ENCODE measurements around the gene G6PD.

DNA sequence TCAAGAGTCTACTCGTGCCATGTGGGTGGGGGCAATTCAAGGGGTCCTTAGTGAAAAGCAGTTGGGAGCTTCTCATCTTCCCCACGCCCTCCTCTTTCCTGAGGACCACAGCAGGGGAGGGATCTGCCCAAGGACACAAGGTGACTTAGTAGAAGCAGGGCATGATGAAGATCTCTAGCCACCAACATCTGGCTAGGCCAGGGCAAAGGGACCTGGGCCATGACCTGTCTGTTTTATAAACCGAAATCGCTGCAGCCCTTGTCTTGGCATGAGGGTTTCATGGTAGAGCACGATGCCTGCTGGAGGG, 5.1 kb downstream of the G6PD start:
- no peak for TF ChIP-seq GABPA (IDR thresholded peaks at IDR 0.05 in 1 of 2, conservative IDR thresholded peaks at IDR 0.05 in 1 of 2)
- no peak for TF ChIP-seq SP1 (IDR thresholded peaks at IDR 0.05)
- TF ChIP-seq, protein P1, sequence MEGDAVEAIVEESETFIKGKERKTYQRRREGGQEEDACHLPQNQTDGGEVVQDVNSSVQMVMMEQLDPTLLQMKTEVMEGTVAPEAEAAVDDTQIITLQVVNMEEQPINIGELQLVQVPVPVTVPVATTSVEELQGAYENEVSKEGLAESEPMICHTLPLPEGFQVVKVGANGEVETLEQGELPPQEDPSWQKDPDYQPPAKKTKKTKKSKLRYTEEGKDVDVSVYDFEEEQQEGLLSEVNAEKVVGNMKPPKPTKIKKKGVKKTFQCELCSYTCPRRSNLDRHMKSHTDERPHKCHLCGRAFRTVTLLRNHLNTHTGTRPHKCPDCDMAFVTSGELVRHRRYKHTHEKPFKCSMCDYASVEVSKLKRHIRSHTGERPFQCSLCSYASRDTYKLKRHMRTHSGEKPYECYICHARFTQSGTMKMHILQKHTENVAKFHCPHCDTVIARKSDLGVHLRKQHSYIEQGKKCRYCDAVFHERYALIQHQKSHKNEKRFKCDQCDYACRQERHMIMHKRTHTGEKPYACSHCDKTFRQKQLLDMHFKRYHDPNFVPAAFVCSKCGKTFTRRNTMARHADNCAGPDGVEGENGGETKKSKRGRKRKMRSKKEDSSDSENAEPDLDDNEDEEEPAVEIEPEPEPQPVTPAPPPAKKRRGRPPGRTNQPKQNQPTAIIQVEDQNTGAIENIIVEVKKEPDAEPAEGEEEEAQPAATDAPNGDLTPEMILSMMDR (IDR thresholded peaks at IDR 0.05; ENCODE audit: low read depth, low read length, missing input control) = no peak
- no peak for TF ChIP-seq YY1 (IDR thresholded peaks at IDR 0.05)
- no peak for TF ChIP-seq NR2F2 (IDR thresholded peaks at IDR 0.05)
- TF ChIP-seq, protein P2, sequence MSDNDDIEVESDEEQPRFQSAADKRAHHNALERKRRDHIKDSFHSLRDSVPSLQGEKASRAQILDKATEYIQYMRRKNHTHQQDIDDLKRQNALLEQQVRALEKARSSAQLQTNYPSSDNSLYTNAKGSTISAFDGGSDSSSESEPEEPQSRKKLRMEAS (IDR thresholded peaks at IDR 0.05) = no peak
- TF ChIP-seq FOXA1 (IDR thresholded peaks at IDR 0.05) = no peak
- no peak for TF ChIP-seq RAD21 (IDR thresholded peaks at IDR 0.05)
